GM12878 (cell line): ENCODE results near the gene PTPRD.

Source experiments
- CBFB ChIP-seq: IDR thresholded peaks from 2 replicates; pipeline ENCODE4 v1.6.1; 2016; ENCODE audit warnings: antibody characterized with exemption, low read depth
- CEBPB ChIP-seq, 2 experiments: fragments of 150-350 bp in 1 of 2; IDR thresholded peaks; 2 replicates each; pipeline ENCODE4 v1.6.1; 2012 to 2014; ENCODE audit warnings: low read depth in 2 of 2, low read length in 2 of 2, borderline replicate concordance in 1 of 2, inconsistent platforms in 1 of 2
- CREB1 ChIP-seq: IDR thresholded peaks from 2 replicates; pipeline ENCODE4 v1.6.1; 2012; ENCODE audit warnings: low read depth, mild to moderate bottlenecking, inconsistent platforms
- CTCF ChIP-seq, 3 experiments: IDR thresholded peaks in 2 of 3; conservative IDR thresholded peaks in 1 of 3; 2 replicates each; pipeline ENCODE4 v1.5.1; 2011; ENCODE audit warnings: low read depth in 3 of 3, low read length in 3 of 3, mild to moderate bottlenecking in 3 of 3, control low read depth in 2 of 3, moderate library complexity in 2 of 3, inconsistent platforms in 1 of 3, mixed read lengths in 1 of 3; ENCODE audit not compliant: control insufficient read depth in 2 of 3, insufficient read depth in 1 of 3; ENCODE audit errors: extremely low read depth in 1 of 3
- CUX1 ChIP-seq: IDR thresholded peaks from 2 replicates; pipeline ENCODE4 v1.6.1; 2012; ENCODE audit warnings: improper control_type of control experiment, low read depth, low read length; ENCODE audit not compliant: insufficient replicate concordance
- EZH2 ChIP-seq: IDR thresholded peaks from 2 replicates; pipeline ENCODE4 v1.6.1; 2012; ENCODE audit warnings: low read depth, mild to moderate bottlenecking, control low read depth, inconsistent platforms, low read length, borderline replicate concordance; ENCODE audit not compliant: control insufficient read depth
- GABPA ChIP-seq: IDR thresholded peaks from 2 replicates; pipeline ENCODE4 v1.6.1; 2014; ENCODE audit warnings: antibody characterized with exemption, low read depth, mild to moderate bottlenecking, inconsistent platforms
- LARP7 ChIP-seq: fragments of 450-650 bp; IDR thresholded peaks from 2 replicates; pipeline ENCODE4 v1.6.1; 2017; ENCODE audit warnings: mild to moderate bottlenecking
- MTA2 ChIP-seq: fragments of 450-650 bp; IDR thresholded peaks from 2 replicates; pipeline ENCODE4 v1.6.1; 2016; ENCODE audit warnings: low read depth, mild to moderate bottlenecking, moderate library complexity
- POLR2A ChIP-seq: IDR thresholded peaks from 2 replicates; pipeline ENCODE4 v1.6.1; 2011; ENCODE audit warnings: low read depth, mild to moderate bottlenecking, low read length
- PRDM15 ChIP-seq: fragments of 450-650 bp; formaldehyde crosslinking; IDR thresholded peaks from 2 replicates; pipeline ENCODE4 v1.4.0; 2020; ENCODE audit warnings: mild to moderate bottlenecking, moderate library complexity
- REST ChIP-seq: IDR thresholded peaks from 2 replicates; pipeline ENCODE4 v1.6.1; 2012; ENCODE audit warnings: mild to moderate bottlenecking, low read depth, low read length

- TF ChIP-seq REST = no peak
- TF ChIP-seq LARP7 = no peak
- no peak for TF ChIP-seq CREB1
- no peak for TF ChIP-seq PRDM15 (CRISPR knock-in tag)
- TF ChIP-seq CTCF (IDR thresholded peaks at IDR 0.05 in 2 of 3, conservative IDR thresholded peaks at IDR 0.05 in 1 of 3; ENCODE audit: control insufficient read depth in 2 of 3, extremely low read depth in 1 of 3, insufficient read depth in 1 of 3, low read depth in 3 of 3, low read length in 3 of 3) = no peak
- TF ChIP-seq CUX1 = no peak
- no peak for TF ChIP-seq POLR2A
- no peak for TF ChIP-seq CBFB
- TF ChIP-seq EZH2 = no peak
- no peak for TF ChIP-seq GABPA
- TF ChIP-seq MTA2 = no peak
- no peak for TF ChIP-seq CEBPB (IDR thresholded peaks at IDR 0.05; ENCODE audit: borderline replicate concordance in 1 of 2, low read depth in 2 of 2, low read length in 2 of 2)
Observed at GRCh38 chr9:8428389-8428788, 2184.4 kb downstream of the PTPRD start.
